ENCODE results near the gene MKNK1.

Gene MKNK1

DNA sequence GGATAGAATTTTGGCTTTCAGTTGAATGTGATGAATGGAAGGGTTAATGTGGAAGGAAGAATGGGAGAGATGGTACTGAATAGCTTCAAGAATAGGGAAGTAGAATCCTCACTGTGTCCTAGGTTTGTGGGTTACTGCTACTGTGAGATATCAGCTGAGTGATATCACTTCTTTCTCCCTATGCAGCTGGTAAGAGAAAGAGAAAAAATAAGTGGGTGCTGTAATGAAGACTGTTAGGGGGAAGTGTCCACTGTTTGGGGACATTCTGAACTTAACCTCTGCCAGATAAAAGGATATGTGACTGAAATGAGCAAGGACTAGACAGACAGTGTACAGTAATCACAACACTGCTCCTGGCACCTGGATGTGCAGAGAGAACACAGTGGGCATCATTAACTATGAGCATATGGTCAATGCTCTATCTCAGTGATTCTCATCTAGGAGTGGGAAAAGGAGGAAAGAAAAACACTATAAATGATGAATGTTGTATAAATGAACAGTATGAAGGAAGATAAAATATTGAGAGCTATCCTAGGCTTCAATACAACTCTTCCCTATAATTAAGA, 38.1 kb upstream of the MKNK1 start:
- Histone ChIP-seq H2AFZ (ENCODE audit: low read depth, low read length, severe bottlenecking) (no peak overlapping the region), H3K27ac (ENCODE audit: low read depth, low read length) (no peak overlapping the region), H3K27me3 (ENCODE audit: low read length) (no peaks in the 10 kb centered on the region), H3K9me3 (ENCODE audit: insufficient read depth, low read length) (no peaks in the 10 kb centered on the region), H4K20me1 (ENCODE audit: low read depth, low read length) (no peaks in the 10 kb centered on the region), H3K4me2 (ENCODE audit: low read depth, low read length, poor library complexity, severe bottlenecking) (no peak overlapping the region), H3K79me2 (ENCODE audit: insufficient read depth, low read length) (no peaks in the 10 kb centered on the region), H3F3A (ENCODE audit: insufficient read depth) (no peaks in the 10 kb centered on the region), H3K9me2 (replicated peaks; ENCODE audit: insufficient read depth, low read length) (no peaks in the 10 kb centered on the region), H3K9ac (ENCODE audit: low read length) (no peak overlapping the region), H3K36me3 (ENCODE audit: low read length) (no peaks in the 10 kb centered on the region), H3K4me3 (ENCODE audit: insufficient read depth, low read length, poor library complexity, severe bottlenecking) (no peak overlapping the region)
- TF ChIP-seq, protein P1, sequence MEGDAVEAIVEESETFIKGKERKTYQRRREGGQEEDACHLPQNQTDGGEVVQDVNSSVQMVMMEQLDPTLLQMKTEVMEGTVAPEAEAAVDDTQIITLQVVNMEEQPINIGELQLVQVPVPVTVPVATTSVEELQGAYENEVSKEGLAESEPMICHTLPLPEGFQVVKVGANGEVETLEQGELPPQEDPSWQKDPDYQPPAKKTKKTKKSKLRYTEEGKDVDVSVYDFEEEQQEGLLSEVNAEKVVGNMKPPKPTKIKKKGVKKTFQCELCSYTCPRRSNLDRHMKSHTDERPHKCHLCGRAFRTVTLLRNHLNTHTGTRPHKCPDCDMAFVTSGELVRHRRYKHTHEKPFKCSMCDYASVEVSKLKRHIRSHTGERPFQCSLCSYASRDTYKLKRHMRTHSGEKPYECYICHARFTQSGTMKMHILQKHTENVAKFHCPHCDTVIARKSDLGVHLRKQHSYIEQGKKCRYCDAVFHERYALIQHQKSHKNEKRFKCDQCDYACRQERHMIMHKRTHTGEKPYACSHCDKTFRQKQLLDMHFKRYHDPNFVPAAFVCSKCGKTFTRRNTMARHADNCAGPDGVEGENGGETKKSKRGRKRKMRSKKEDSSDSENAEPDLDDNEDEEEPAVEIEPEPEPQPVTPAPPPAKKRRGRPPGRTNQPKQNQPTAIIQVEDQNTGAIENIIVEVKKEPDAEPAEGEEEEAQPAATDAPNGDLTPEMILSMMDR (IDR thresholded peaks at IDR 0.05; ENCODE audit: insufficient read depth, low read length, poor library complexity, severe bottlenecking), result no peak
- TF ChIP-seq EZH2phosphoT487 (conservative IDR thresholded peaks at IDR 0.05; ENCODE audit: low read length), result no peak

DNA sequence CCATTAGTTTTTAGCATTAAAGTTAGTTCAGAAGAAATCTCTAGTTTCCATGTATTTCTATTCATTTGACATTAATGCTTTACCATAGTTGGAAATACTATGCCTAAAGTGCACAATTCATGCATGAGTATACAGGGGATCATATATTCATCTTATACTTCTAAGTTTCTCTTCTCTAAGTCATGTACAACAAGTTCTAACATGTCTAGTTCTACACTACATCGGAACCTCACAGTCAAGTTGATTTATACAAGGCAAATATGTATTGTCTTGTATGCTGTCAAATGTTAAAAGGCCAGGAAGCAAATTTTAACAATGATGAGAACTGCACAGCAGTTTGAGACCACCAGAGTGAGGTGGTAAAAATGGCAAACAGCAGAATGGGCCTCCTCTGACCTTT, 35.5 kb upstream of the MKNK1 start:
- TF ChIP-seq EZH2phosphoT487 (conservative IDR thresholded peaks at IDR 0.05; ENCODE audit: low read length), result no peak
- TF ChIP-seq, protein P1 (IDR thresholded peaks at IDR 0.05; ENCODE audit: insufficient read depth, low read length, poor library complexity, severe bottlenecking), result no peak
- no peak overlapping the region for H3K27ac ChIP-seq (ENCODE audit: low read depth, low read length)
- no peak overlapping the region for H2AFZ ChIP-seq (ENCODE audit: low read depth, low read length, severe bottlenecking)
- H3K9ac ChIP-seq (ENCODE audit: low read length), result no peak overlapping the region
- H3K9me2 ChIP-seq (replicated peaks; ENCODE audit: insufficient read depth, low read length), result no peaks in the 10 kb centered on the region
- H3K4me2 ChIP-seq (ENCODE audit: low read depth, low read length, poor library complexity, severe bottlenecking), result no peak overlapping the region
- H3K4me3 ChIP-seq (ENCODE audit: insufficient read depth, low read length, poor library complexity, severe bottlenecking), result no peak overlapping the region
- H3K9me3 ChIP-seq (ENCODE audit: insufficient read depth, low read length), result no peaks in the 10 kb centered on the region
- H3K36me3 ChIP-seq (ENCODE audit: low read length), result no peaks in the 10 kb centered on the region
- no peaks in the 10 kb centered on the region for H3F3A ChIP-seq (ENCODE audit: insufficient read depth)
- no peaks in the 10 kb centered on the region for H3K79me2 ChIP-seq (ENCODE audit: insufficient read depth, low read length)
- no peaks in the 10 kb centered on the region for H4K20me1 ChIP-seq (ENCODE audit: low read depth, low read length)
- H3K27me3 ChIP-seq (ENCODE audit: low read length), result no peaks in the 10 kb centered on the region

DNA sequence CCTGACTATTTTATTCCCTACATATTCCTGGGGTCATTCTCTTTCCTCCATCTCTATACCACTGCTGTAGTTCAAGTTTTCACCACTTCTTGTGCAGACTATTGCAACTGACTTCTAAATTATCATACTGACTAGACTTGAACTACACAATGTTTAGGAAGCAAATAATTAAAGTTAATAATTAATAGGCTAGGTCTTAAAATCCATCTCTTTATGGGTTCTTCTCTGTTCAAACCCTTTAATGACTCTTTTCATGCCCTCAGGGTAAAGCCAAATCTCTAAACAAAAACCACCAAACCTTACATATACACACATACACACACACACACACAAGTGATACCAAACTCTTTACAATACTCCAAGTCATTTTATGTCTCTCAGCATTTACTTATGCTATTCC, 34.9 kb upstream of the MKNK1 start:
- no peaks in the 10 kb centered on the region for H3F3A ChIP-seq (ENCODE audit: insufficient read depth)
- no peaks in the 10 kb centered on the region for H3K79me2 ChIP-seq (ENCODE audit: insufficient read depth, low read length)
- no peaks in the 10 kb centered on the region for H3K9me3 ChIP-seq (ENCODE audit: insufficient read depth, low read length)
- no peaks in the 10 kb centered on the region for H3K9me2 ChIP-seq (replicated peaks; ENCODE audit: insufficient read depth, low read length)
- H3K36me3 ChIP-seq (ENCODE audit: low read length), result no peaks in the 10 kb centered on the region
- no peak overlapping the region for H3K9ac ChIP-seq (ENCODE audit: low read length)
- H3K27me3 ChIP-seq (ENCODE audit: low read length), result no peaks in the 10 kb centered on the region
- H2AFZ ChIP-seq (ENCODE audit: low read depth, low read length, severe bottlenecking), result no peak overlapping the region
- no peak overlapping the region for H3K27ac ChIP-seq (ENCODE audit: low read depth, low read length)
- no peak for TF ChIP-seq EZH2phosphoT487 (conservative IDR thresholded peaks at IDR 0.05; ENCODE audit: low read length)
- TF ChIP-seq, protein P1 (IDR thresholded peaks at IDR 0.05; ENCODE audit: insufficient read depth, low read length, poor library complexity, severe bottlenecking), result no peak
- no peak overlapping the region for H3K4me3 ChIP-seq (ENCODE audit: insufficient read depth, low read length, poor library complexity, severe bottlenecking)
- no peaks in the 10 kb centered on the region for H4K20me1 ChIP-seq (ENCODE audit: low read depth, low read length)
- no peak overlapping the region for H3K4me2 ChIP-seq (ENCODE audit: low read depth, low read length, poor library complexity, severe bottlenecking)
